Neural progenitor cell (in vitro differentiated cells): ENCODE measurements around the gene LIPE.

Experiments
- CTCF ChIP-seq: fragments of 200-600 bp; sonication (generic); IDR thresholded peaks from 2 replicates; pipeline ENCODE4 v1.5.1; 2017; ENCODE audit warnings: antibody characterized with exemption, mild to moderate bottlenecking
- EZH2 ChIP-seq: fragments of 200-600 bp; sonication (generic); IDR thresholded peaks from 2 replicates; pipeline ENCODE4 v1.6.1; 2017; ENCODE audit warnings: antibody characterized with exemption, mild to moderate bottlenecking, moderate library complexity
- EZH2phosphoT487 ChIP-seq: fragments of 200-600 bp; sonication (generic); IDR thresholded peaks from 2 replicates; pipeline ENCODE4 v1.6.1; 2017; ENCODE audit warnings: antibody characterized with exemption

- TF ChIP-seq CTCF (no peak), EZH2 (no peak), EZH2phosphoT487 (no peak)
These were observed 8.8 kb upstream of the LIPE start for GRCh38 chr19:42436006-42436405.
